ENCODE data around the gene OR9G1. TPM values are rescaled to one million over a fixed set of nuclear protein-coding genes. Genes with fewer than 3 reads are reported as not detected.

The OR9G1 gene
- polyA plus RNA-seq, 1 of the 3 experiments (the other 2 are of a cell fraction): not detected

GRCh38 chr11:56663386-56663785 is 35.5 kb upstream of the OR9G1 start, which contains the start of gene OR5AR1:
Gene OR5AR1, plus strand, starts transcription at chr11:56663686. Its CDS starts 0 bp downstream, at chr11:56663686.
- WGBS (ENCODE audit: low lambda C conversion rate): 0% methylated on average over 2 of the region's 2 CpGs
- ChIA-PET POLR2A (no interaction called here), CTCF (no interaction called here)
- Histone ChIP-seq H3K79me2 (ENCODE audit: insufficient read depth) (no peaks in the 10 kb centered on the region), H3F3A (replicated peaks; ENCODE audit: insufficient read depth) (no peaks in the 10 kb centered on the region), H3K4me3 (ENCODE audit: low read depth in 2 of 2, low read length in 1 of 2) (no peak within 1 kb of the TSS), H3K9me2 (no peaks in the 10 kb centered on the region), H3K4me1 (ENCODE audit: control insufficient read depth in 1 of 2, insufficient read depth in 2 of 2, low read depth in 1 of 2, low read length in 1 of 2) (no peaks in the 10 kb centered on the region), H3K27me3 (ENCODE audit: insufficient read depth) (no peaks in the 10 kb centered on the region), H4K20me1 (ENCODE audit: insufficient read depth) (no peaks in the 10 kb centered on the region), H3K27ac (ENCODE audit: low read depth in 2 of 2, low read length in 1 of 2) (no peak within 1 kb of the TSS), H3K36me3 (replicated peaks in 1 of 2; ENCODE audit: control insufficient read depth in 1 of 2, insufficient read depth in 2 of 2, low read length in 1 of 2) (no peaks in the 10 kb centered on the region), H3K9ac (no peak within 1 kb of the TSS), H3K4me2 (no peak within 1 kb of the TSS), H2AFZ (ENCODE audit: low read depth) (no peak within 1 kb of the TSS), H3K9me3 (no peaks in the 10 kb centered on the region)
- TF ChIP-seq ZBTB33 (IDR thresholded peaks at IDR 0.05; ENCODE audit: borderline replicate concordance, low read depth) (no peak), MAX (IDR thresholded peaks at IDR 0.05; ENCODE audit: low read depth) (no peak), MXI1 (IDR thresholded peaks at IDR 0.05; ENCODE audit: low read depth, low read length) (no peak), TAF1 (IDR thresholded peaks at IDR 0.05; ENCODE audit: borderline replicate concordance, low read depth, low read length) (no peak), POLR2AphosphoS5 (IDR thresholded peaks at IDR 0.05; ENCODE audit: low read depth, low read length) (no peak), FOSL2 (IDR thresholded peaks at IDR 0.05; ENCODE audit: borderline replicate concordance, low read depth) (no peak), JUND (IDR thresholded peaks at IDR 0.05) (no peak), SMC3 (IDR thresholded peaks at IDR 0.05; ENCODE audit: low read depth, low read length) (no peak), GABPA (IDR thresholded peaks at IDR 0.05; ENCODE audit: low read depth) (no peak)
- DNase-seq: no peak

GRCh38 chr11:56670984-56671383 is 27.9 kb upstream of the OR9G1 start:
- H3K4me3 ChIP-seq (ENCODE audit: low read depth in 2 of 2, low read length in 1 of 2): no peak overlapping the region
- H3K9me2 ChIP-seq: no peaks in the 10 kb centered on the region
- DNase-seq: no peak
- H3K27ac ChIP-seq (ENCODE audit: low read depth in 2 of 2, low read length in 1 of 2): no peak overlapping the region
- no peak overlapping the region for H3K4me2 ChIP-seq
- H3K4me1 ChIP-seq (ENCODE audit: control insufficient read depth in 1 of 2, insufficient read depth in 2 of 2, low read depth in 1 of 2, low read length in 1 of 2): no peaks in the 10 kb centered on the region
- H3K79me2 ChIP-seq (ENCODE audit: insufficient read depth): no peaks in the 10 kb centered on the region
- POLR2A ChIA-PET: no interaction called here
- 0% methylated on average over 2 of the region's 2 CpGs for WGBS (ENCODE audit: low lambda C conversion rate)
- no peak overlapping the region for H3K9ac ChIP-seq
- H3K9me3 ChIP-seq: no peaks in the 10 kb centered on the region
- H3F3A ChIP-seq (replicated peaks; ENCODE audit: insufficient read depth): no peaks in the 10 kb centered on the region
- no peaks in the 10 kb centered on the region for H3K36me3 ChIP-seq (replicated peaks in 1 of 2; ENCODE audit: control insufficient read depth in 1 of 2, insufficient read depth in 2 of 2, low read length in 1 of 2)
- no peaks in the 10 kb centered on the region for H3K27me3 ChIP-seq (ENCODE audit: insufficient read depth)
- CTCF ChIA-PET: no interaction called here
- no peak for TF ChIP-seq RAD21 (IDR thresholded peaks at IDR 0.05; ENCODE audit: low read length)
- TF ChIP-seq EP300 (IDR thresholded peaks at IDR 0.05; ENCODE audit: borderline replicate concordance in 1 of 2, low read depth in 1 of 2, low read length in 1 of 2): no peak
- no peak for TF ChIP-seq USF2 (IDR thresholded peaks at IDR 0.05; ENCODE audit: borderline replicate concordance, low read depth, low read length)
- no peak for TF ChIP-seq SMC3 (IDR thresholded peaks at IDR 0.05; ENCODE audit: low read depth, low read length)
- TF ChIP-seq RXRA (IDR thresholded peaks at IDR 0.05; ENCODE audit: borderline replicate concordance, low read depth): no peak
- TF ChIP-seq POLR2AphosphoS5 (IDR thresholded peaks at IDR 0.05; ENCODE audit: low read depth, low read length): no peak
- TF ChIP-seq TCF12 (IDR thresholded peaks at IDR 0.05): no peak
- TF ChIP-seq MXI1 (IDR thresholded peaks at IDR 0.05; ENCODE audit: low read depth, low read length): no peak
- TF ChIP-seq MAX (IDR thresholded peaks at IDR 0.05; ENCODE audit: low read depth): no peak
- no peak for TF ChIP-seq FOXJ3 (CRISPR knock-in tag; IDR thresholded peaks at IDR 0.05)
- no peak for TF ChIP-seq GATA2 (CRISPR knock-in tag; IDR thresholded peaks at IDR 0.05)
- no peak for TF ChIP-seq RCOR1 (IDR thresholded peaks at IDR 0.05; ENCODE audit: low read length)
- no peak for TF ChIP-seq PBX3 (IDR thresholded peaks at IDR 0.05)
- no peak for TF ChIP-seq NRF1 (IDR thresholded peaks at IDR 0.05; ENCODE audit: low read depth, low read length)
- TF ChIP-seq TEAD4 (IDR thresholded peaks at IDR 0.05; ENCODE audit: borderline replicate concordance, insufficient read depth): no peak
- no peak for TF ChIP-seq FOSL2 (IDR thresholded peaks at IDR 0.05; ENCODE audit: borderline replicate concordance, low read depth)
- no peak overlapping the region for H2AFZ ChIP-seq (ENCODE audit: low read depth)
- no peaks in the 10 kb centered on the region for H4K20me1 ChIP-seq (ENCODE audit: insufficient read depth)
